Skeletal muscle satellite cell (primary cell): ENCODE results near the gene PLK5.
"Not testable (repeated sequence)": the region's sequence is repeated elsewhere in the genome, so short reads cannot be mapped to it uniquely, and the experiment has no call there.

ENCODE experiments used
- H3K27me3 ChIP-seq: 2 replicates; pipeline ENCODE4 v1.7.0; 2013; ENCODE audit warnings: low read length; ENCODE audit not compliant: control insufficient read depth, insufficient read depth
- H3K36me3 ChIP-seq: 2 replicates; pipeline ENCODE4 v1.7.0; 2013; ENCODE audit warnings: mild to moderate bottlenecking, control low read depth, low read length; ENCODE audit not compliant: insufficient read depth
- H3K4me1 ChIP-seq: 2 replicates; pipeline ENCODE4 v1.7.0; 2013; ENCODE audit warnings: low read length; ENCODE audit not compliant: control insufficient read depth, insufficient read depth
- H3K4me2 ChIP-seq: 2 replicates; pipeline ENCODE4 v1.7.0; 2013; ENCODE audit warnings: mild to moderate bottlenecking, low read length
- H3K4me3 ChIP-seq: 2 replicates; pipeline ENCODE4 v1.7.0; 2013; ENCODE audit warnings: low read length
- H3K9ac ChIP-seq: 2 replicates; pipeline ENCODE4 v1.7.0; 2013; ENCODE audit warnings: mild to moderate bottlenecking, low read depth, low read length, moderate library complexity
- H3K9me3 ChIP-seq: replicated peaks from 2 replicates; pipeline ENCODE4 v1.7.0; 2013; ENCODE audit warnings: mild to moderate bottlenecking, control low read depth, low read length

The PLK5 gene

DNA sequence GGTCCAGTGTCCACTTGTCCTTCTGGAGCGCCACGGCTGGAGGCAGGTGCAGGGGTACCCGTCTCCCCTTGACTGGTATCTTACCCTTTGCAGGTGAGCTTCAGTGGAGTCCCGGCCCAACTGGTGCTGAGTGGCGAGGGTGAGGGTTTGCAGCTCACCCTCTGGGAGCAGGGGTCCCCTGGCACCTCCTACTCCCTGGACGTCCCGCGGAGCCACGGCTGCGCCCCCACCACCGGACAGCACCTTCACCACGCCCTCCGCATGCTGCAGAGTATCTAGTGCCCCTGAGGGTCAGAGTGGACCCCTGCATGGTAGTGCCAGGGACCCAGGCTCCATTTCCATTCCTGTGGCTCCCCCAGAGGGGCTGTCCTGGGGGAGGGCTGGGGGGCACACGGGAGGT, 11.1 kb downstream of the PLK5 start:
- peaks cover 3% of the 10 kb centered on the region for H3K27me3 ChIP-seq

DNA sequence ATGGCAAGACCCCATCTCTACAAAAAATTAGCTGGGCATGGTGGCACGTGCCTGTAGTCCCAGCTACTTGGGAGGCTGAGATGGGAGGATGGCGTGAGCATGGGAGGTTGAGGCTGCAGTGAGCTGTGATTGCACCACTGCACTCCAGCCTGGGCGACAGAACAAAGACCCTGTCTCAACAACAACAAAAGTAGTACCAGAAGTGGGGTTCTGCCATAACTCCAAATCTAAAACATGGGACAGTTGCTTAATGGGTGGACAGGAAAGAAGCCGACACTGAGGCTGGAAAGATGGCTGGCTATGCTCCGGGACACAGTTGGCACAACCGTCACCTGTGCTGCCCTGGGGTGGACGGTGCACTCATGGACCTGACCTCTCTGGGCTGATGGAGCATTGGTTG, 11.8 kb downstream of the PLK5 start:
- H3K4me3 ChIP-seq, H3K4me1 ChIP-seq, H3K36me3 ChIP-seq, H3K9ac ChIP-seq, H3K4me2 ChIP-seq, H3K27me3 ChIP-seq, H3K9me3 ChIP-seq: not testable (repeated sequence)

More for the DNA sequence above, 11.1 kb downstream of the PLK5 start:
- H3K9me3 ChIP-seq = no peaks in the 10 kb centered on the region
- H3K36me3 ChIP-seq = no peaks in the 10 kb centered on the region
- H3K4me3 ChIP-seq = no peak overlapping the region
- peaks cover 6% of the 10 kb centered on the region for H3K4me1 ChIP-seq
- no peak overlapping the region for H3K4me2 ChIP-seq
- H3K9ac ChIP-seq = no peak overlapping the region

- H3K4me1 ChIP-seq = peaks cover 6% of the 10 kb centered on the region
- no peaks in the 10 kb centered on the region for H3K36me3 ChIP-seq
- peak overlapping the region; percentile 52 for H3K4me2 ChIP-seq
- no peak overlapping the region for H3K9ac ChIP-seq
- H3K27me3 ChIP-seq = peaks cover 10% of the 10 kb centered on the region
- no peak overlapping the region for H3K4me3 ChIP-seq
- H3K9me3 ChIP-seq = no peaks in the 10 kb centered on the region
These were observed 15.1 kb downstream of the PLK5 start for GRCh38 chr19:1538978-1539377.

GRCh38 chr19:1539749-1540148, 15.9 kb downstream of the PLK5 start:
- not testable (repeated sequence) for H3K27me3 ChIP-seq, H3K4me1 ChIP-seq, H3K36me3 ChIP-seq, H3K4me3 ChIP-seq, H3K9me3 ChIP-seq, H3K9ac ChIP-seq, H3K4me2 ChIP-seq

DNA sequence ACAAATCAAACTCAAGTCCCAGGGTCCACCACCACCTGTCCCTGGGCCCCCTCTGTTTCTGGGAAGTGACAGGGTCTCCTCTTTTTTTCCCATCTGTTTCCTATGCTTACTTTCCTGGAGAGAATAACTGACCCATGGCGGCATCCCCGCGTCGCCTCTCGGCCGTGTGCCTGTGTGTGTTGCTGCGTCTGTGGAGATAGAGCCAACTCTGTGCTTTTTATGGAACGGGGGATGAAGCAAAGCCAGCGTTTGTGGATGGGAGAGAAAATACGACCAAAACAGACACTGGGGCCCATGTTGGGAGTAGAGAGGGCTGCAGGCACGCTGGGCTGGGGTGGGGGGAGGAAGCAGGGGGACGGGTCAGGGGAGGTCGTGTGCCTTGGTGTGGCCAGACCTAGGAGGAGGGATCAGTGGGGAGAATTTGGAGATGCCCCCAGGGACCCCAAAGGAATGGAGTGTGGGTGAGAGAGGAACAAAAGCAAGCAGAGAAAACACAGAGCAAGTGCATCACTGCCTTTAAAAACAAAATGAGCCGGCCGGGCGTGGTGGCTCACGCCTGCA, 16.6 kb downstream of the PLK5 start:
- peaks cover 10% of the 10 kb centered on the region for H3K27me3 ChIP-seq
- peaks cover 6% of the 10 kb centered on the region for H3K4me1 ChIP-seq
- no peaks in the 10 kb centered on the region for H3K36me3 ChIP-seq
- H3K4me2 ChIP-seq = no peak overlapping the region
- no peak overlapping the region for H3K9ac ChIP-seq
- H3K9me3 ChIP-seq = no peaks in the 10 kb centered on the region
- H3K4me3 ChIP-seq = no peak overlapping the region

GRCh38 chr19:1549332-1549945, 25.6 kb downstream of the PLK5 start:
- no peaks in the 10 kb centered on the region for H3K4me1 ChIP-seq
- no peak overlapping the region for H3K4me3 ChIP-seq
- H3K9me3 ChIP-seq = no peaks in the 10 kb centered on the region
- H3K4me2 ChIP-seq = no peak overlapping the region
- H3K27me3 ChIP-seq = peaks cover 3% of the 10 kb centered on the region
- H3K36me3 ChIP-seq = peaks cover 6% of the 10 kb centered on the region
- H3K9ac ChIP-seq = no peak overlapping the region

DNA sequence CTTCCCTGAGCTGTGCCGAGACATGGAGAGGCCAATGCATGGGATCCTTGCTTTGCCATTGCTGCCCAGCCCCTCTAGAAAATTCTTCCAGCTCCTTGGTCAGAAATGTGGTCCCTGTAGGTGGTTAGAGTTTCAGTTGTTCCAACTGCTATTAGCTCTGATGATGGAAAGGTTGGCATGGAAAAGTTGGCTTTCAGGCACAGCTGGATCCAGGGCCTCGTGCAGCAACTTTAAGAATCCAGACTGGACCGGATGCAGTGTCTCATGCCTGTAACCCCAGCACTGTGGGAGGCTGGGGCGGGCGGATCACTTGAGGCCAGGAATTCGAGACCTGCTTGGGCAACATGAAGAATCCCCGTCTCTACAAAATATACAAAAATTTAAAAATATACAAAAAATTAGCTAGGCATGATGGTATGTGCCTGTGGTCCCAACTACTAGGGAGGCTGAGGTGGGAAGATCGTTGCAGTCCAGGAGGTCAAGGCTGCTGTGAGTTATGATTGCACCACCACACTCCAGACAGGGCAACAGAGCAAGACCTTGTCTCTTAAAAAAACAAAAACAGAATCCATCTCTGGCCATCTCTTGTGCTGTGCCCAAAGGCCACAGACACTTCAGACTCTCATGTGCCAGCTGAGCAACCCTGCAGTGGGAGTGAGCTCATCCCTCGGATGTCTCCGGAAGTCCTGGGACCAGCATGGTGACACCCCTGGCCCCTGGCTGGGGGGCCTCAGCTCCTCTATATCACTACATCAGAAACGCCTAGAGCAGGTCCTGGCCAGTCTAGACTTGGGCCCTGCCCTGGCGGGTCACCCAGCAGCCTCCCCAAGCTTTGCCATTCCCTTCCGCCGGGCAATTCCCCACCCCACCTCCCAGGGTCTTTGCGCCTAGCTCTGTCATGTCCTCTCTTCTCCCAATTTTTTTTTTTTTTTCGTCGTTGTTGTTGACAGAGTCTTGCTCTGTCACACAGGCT, 27.5 kb downstream of the PLK5 start:
- Histone ChIP-seq H3K9ac (no peak overlapping the region), H3K27me3 (no peaks in the 10 kb centered on the region), H3K4me1 (no peaks in the 10 kb centered on the region), H3K4me3 (no peak overlapping the region), H3K9me3 (no peaks in the 10 kb centered on the region), H3K4me2 (no peak overlapping the region), H3K36me3 (peaks cover 10% of the 10 kb centered on the region)

- Histone ChIP-seq H3K4me2 (no peak overlapping the region), H3K36me3 (peaks cover 19% of the 10 kb centered on the region), H3K27me3 (no peaks in the 10 kb centered on the region), H3K9me3 (no peaks in the 10 kb centered on the region), H3K4me1 (no peaks in the 10 kb centered on the region), H3K9ac (no peak overlapping the region), H3K4me3 (no peak overlapping the region)
These were observed 29.5 kb downstream of the PLK5 start for GRCh38 chr19:1553415-1553814.

DNA sequence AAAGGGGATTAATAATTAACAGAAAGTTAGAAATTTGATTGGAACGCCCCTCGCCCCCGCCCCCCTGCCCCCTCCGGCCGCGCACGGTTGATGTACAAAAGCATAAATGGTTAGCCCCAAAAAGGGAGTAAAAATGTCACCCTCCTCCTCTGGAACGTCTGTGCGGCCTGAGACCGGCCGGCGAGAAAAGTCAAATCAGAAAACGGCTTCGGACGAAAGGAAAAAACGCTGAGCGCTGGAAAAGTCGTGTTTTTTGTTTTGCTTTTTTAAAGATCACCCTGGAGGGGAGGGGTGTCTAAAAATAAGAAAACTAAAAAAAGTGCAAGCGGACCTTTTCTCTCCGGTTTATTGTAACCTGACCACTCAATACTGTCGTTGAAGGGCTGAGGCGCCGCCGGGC, 31.1 kb downstream of the PLK5 start:
- Histone ChIP-seq H3K9ac (no peak overlapping the region), H3K27me3 (no peaks in the 10 kb centered on the region), H3K4me3 (no peak overlapping the region), H3K4me2 (no peak overlapping the region), H3K4me1 (no peaks in the 10 kb centered on the region), H3K36me3 (peaks cover 19% of the 10 kb centered on the region), H3K9me3 (no peaks in the 10 kb centered on the region)

DNA sequence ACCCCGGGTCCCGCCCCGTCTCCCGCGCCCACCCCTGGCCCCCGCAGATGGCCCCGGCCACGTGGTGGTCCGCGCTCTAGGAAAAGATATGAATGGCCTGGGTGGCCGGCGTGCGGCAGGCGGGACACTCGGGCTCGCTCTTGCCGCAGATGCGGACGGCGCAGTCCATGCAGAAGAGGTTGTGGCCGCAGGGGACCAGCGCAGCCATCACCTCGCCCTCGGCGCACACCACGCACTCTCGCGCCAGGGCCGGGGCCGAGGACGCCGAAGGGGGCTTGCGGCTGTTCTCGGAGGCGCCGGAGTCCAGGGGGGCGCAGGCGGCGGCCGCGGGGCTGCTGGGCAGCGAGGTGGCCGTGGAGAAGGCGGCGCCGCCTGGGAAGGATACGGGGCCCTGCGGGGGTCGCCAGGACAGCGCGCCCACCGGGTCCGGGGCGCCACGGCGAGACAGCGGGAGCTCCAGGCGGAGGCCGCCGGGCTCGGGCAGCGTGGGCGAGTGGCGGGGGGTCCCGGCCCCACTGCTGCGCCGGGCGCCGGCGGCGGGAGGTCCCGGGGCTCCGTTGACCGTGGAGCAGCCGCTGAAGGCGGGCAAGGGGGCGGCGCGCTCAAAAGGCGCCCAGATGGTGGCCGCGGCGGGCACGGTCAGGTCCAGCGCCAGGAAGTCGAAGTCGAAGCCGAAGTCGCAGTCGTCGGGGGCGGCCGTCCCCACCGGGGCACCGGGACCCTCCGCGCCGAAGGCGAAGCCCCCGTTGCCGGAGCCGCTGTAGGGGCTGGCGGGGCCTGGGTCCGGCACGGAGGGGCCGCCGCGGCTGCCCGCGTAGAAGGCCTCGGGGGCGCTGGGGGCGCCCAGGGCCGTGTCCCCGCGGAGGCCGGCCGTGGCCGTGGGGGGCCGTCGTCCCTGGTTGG, 31.9 kb downstream of the PLK5 start:
- H3K36me3 ChIP-seq = peaks cover 19% of the 10 kb centered on the region
- no peaks in the 10 kb centered on the region for H3K27me3 ChIP-seq
- H3K4me2 ChIP-seq = no peak overlapping the region
- no peaks in the 10 kb centered on the region for H3K9me3 ChIP-seq
- no peak overlapping the region for H3K4me3 ChIP-seq
- H3K4me1 ChIP-seq = no peaks in the 10 kb centered on the region
- H3K9ac ChIP-seq = no peak overlapping the region
